GM19438 (cell line): ENCODE results near the gene GNG7.
"Not testable (repeated sequence)": the region's sequence is repeated elsewhere in the genome, so short reads cannot be mapped to it uniquely, and the experiment has no call there.

Experiments used
- ATAC-seq: cut with Tn5 transposase; IDR thresholded peaks from one replicate; pipeline ENCODE4 v1.9.1; 2021; ENCODE audit warnings: low read depth; ENCODE audit not compliant: unreplicated experiment

The GNG7 gene

GRCh38 chr19:2495651-2496316 lies 206.7 kb downstream of the GNG7 start:
- no peak for ATAC-seq

- no peak for ATAC-seq
Observed at GRCh38 chr19:2495130-2495641, 207.3 kb downstream of the GNG7 start.

- no peak for ATAC-seq
Observed at GRCh38 chr19:2494447-2495129, 207.9 kb downstream of the GNG7 start.

- no peak for ATAC-seq
Observed at GRCh38 chr19:2494084-2494446, 208.4 kb downstream of the GNG7 start.

- not testable (repeated sequence) for ATAC-seq
Observed at GRCh38 chr19:2493448-2493847, 209.0 kb downstream of the GNG7 start.

GRCh38 chr19:2492870-2493269 lies 209.6 kb downstream of the GNG7 start:
- no peak for ATAC-seq

GRCh38 chr19:2491130-2491801 lies 211.2 kb downstream of the GNG7 start:
- ATAC-seq, result no peak

- no peak for ATAC-seq
Observed at GRCh38 chr19:2490659-2491058, 211.8 kb downstream of the GNG7 start.

GRCh38 chr19:2488942-2489731 lies 213.4 kb downstream of the GNG7 start:
- no peak for ATAC-seq

- no peak for ATAC-seq
Observed at GRCh38 chr19:2488405-2488941, 214.0 kb downstream of the GNG7 start.

GRCh38 chr19:2487842-2488241 lies 214.7 kb downstream of the GNG7 start:
- no peak for ATAC-seq

- ATAC-seq, result no peak
Observed at GRCh38 chr19:2487090-2487489, 215.4 kb downstream of the GNG7 start.

- ATAC-seq, result no peak
Observed at GRCh38 chr19:2485428-2485827, 217.1 kb downstream of the GNG7 start.

GRCh38 chr19:2484178-2484937 lies 218.1 kb downstream of the GNG7 start:
- no peak for ATAC-seq

GRCh38 chr19:2483484-2484151 lies 218.9 kb downstream of the GNG7 start:
- no peak for ATAC-seq

- no peak for ATAC-seq
Observed at GRCh38 chr19:2483084-2483483, 219.4 kb downstream of the GNG7 start.

GRCh38 chr19:2482354-2483038 lies 220.0 kb downstream of the GNG7 start:
- no peak for ATAC-seq

- no peak for ATAC-seq
Observed at GRCh38 chr19:2481466-2481865, 221.0 kb downstream of the GNG7 start.
